SKM-1 treated with dmso at 0.1 percent for 144 hours (cell line): ENCODE results near the gene DIP2C.
"Not testable (repeated sequence)": the region's sequence is repeated elsewhere in the genome, so short reads cannot be mapped to it uniquely, and the experiment has no call there.

Experiments
- DNase-seq: peaks from one replicate; lab custom pipeline; 2025; ENCODE audit not compliant: unreplicated experiment; lab: John Stamatoyannopoulos, UW

DIP2C gene

DNA sequence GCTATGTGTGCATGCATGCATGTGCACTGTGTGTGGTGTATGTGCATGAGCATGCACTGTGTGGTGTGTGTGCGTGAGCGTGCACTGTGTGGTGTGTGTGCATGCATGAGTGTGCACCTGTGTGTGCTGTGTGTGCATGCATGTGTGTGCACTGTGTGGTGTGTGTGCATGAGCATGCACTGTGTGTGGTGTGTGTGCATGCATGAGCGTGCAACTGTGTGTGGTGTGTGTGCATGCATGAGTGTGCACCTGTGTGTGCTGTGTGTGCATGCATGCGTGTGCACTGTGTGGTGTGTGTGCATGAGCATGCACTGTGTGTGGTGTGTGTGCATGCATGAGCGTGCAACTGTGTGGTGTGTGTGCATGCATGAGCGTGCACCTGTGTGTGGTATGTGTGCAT lies 10.7 kb upstream of the DIP2C start:
- DNase-seq = not testable (repeated sequence)

DNA sequence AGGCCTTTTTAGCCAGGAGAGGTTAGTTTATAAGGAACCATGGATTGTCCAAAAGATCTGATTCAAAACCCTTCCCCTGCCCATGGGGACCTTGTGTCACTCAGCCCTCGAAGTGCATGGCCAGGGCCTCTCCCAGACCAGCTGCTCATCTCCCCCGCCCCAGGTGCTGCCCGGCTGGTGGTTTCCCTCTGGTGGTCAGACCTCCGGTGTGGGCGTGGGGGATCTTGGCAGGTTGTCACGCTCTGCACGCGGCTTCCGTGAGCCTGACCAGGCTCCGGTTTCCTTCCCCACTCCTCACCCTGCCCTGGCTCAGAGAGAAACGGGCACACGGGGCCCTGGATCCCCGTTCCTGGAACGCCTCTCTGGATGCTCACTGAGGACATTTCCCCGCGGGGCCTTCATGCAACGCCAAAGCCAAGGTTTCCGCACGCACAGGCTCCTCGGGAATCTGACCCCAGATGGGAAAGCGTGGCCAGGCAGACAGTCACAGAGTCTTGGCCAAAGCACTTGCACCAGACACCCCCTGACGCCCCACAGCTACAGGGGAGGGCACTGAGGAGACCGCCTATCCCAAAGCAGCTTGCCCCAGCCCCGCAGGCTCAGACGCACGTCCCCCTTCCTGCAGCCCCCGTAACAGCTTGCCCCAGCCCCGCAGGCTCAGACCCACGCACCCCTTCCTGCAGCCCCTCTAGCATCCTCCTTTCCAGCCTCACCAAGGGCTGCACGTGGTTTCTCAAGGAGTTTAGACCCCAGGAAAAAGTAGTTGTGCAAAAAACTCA lies 7.8 kb upstream of the DIP2C start:
- no peak for DNase-seq

DNA sequence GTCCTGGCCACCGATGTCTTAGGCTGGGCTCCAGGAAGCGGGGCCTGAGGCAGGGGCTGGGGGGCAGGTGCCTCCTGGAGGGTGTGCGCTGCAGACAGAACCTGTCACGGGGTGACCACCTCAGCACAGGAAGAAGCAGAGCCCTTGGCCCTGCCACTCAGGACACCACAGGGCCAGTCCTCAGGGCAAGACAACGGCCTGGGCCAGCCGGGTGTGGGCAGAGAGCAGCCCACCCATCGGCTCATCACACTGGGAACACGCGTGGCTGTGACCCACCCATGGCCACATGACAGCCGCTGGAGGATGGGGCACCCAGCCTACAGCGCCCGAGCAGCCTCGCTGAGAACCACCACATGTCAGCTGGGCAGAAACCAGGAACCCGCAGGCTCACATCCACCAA lies 5.9 kb upstream of the DIP2C start:
- DNase-seq = no peak

DNA sequence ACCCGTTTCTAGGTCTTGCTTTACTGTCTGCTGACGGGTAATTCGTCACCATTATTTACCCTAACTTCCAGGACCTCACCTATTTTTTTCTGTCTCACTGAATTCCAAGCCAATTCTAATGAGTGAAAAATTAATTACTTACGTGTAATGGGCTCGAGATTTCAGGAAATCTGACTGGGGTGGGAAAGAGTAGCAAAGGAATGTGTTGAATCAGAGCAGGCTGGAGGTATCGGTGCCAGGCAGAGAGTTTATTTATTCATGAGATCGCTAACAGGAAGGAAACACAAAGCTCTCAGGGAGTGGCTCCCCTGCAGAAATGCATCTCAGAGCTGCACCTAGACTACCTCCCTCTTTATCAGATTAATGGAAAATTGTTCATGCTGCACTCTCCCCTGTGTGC lies 4.0 kb upstream of the DIP2C start:
- DNase-seq = no peak

DNA sequence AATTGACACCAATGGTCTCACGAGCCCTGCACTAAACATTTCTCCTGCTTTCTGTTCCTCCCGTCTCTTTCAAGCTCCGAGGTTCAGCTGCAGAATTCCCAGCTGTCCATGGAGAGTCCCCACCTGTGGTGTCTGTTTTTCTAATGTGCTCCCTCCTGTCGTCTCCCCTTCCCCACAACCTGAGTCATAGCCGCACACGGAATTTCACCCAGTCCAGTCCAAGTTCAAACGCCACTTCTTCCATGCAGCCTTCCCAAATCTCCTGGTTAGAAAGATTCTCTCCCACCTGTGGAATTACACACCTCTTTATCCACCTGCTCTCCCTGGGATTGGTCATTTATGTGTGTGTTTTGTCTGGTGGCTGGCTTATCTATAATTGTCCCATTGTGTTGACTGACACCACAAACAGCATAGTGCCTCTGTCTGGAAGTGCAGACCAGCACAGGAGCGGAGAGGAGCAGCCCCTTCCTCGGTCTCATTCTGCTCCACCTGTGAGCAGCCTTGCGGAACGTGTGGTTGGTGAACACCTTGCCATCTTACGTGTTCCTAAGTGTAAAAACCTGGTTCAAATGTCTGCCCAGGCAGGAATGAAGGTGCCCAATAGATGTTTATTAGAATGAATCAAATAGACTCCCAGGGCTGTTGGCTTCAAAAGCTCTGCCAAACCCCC lies 3.3 kb upstream of the DIP2C start:
- DNase-seq = no peak

DNA sequence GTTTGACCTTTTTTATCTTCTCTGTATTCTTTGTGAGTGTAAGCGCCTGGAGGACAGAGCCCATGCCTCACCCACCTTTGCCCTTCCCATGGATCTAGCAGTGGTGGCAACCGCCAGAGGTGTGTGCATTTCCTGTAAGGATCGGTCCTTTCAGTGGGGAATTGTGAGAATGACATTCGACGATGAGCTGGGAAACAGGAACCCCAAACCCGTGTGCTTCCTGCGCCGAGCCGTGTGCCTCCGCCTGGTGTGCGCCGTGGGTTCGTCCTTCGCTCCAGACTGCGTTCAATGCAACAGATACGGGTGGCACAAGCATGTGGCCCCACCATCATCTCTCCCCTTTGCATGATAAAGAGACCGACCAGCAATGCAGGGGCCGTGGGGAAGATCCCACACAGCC lies 1.7 kb upstream of the DIP2C start:
- no peak for DNase-seq

DNA sequence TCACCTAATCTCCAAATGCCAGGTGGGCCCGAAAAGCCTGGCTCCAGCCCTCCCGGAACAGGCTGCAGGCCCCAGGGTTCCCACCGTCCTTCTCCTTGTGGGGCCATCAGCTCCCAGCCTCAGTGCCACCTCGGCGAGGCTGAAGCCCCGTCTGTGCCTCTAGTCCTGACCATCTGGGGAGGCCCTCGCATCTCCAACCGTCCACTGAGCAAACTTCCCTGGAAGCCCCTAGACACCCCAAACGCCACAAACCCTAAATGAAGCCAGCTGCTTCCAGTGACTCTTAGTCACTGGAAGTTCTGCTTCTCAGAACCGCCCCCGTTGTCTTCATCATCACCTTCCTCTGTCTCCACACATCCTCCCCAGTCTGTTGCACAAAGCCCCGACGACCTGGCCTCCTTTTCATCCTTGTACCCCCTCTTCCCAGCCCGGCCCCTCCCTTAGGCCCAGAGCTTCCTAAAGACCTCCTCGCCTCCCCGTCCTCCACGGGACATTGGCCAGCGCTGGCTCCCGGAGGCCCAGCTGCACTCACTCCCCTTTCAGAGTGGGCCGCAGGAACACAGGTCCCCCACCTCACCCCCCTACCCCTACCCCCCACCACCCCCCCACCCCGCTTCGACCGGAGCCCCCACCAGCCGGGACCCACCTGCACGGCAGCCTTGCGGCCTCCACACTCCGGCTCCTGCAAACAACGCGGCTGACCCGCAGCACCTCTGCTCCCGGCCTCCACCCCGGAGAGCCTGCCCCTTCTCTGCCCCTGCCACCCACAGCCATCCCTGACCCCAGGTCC lies 1.1 kb upstream of the DIP2C start:
- no peak for DNase-seq

DNA sequence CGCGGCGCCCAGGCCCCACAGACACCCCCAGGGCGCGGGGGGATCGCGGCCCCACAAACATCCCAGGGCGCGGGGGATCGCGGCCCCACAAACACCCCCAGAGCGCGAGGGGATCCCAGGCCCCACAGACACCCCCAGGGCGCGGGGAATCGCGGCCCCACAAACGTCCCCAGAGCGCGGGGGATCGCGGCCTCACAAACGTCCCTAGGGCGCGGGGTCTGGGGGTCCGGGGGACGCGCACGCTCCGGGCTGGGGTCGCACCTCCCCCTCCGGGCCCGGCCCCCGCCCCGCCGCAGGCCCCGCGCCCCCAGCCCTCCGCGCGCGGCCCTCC lies 382 bp downstream of the DIP2C start:
- DNase-seq = no peak

DNA sequence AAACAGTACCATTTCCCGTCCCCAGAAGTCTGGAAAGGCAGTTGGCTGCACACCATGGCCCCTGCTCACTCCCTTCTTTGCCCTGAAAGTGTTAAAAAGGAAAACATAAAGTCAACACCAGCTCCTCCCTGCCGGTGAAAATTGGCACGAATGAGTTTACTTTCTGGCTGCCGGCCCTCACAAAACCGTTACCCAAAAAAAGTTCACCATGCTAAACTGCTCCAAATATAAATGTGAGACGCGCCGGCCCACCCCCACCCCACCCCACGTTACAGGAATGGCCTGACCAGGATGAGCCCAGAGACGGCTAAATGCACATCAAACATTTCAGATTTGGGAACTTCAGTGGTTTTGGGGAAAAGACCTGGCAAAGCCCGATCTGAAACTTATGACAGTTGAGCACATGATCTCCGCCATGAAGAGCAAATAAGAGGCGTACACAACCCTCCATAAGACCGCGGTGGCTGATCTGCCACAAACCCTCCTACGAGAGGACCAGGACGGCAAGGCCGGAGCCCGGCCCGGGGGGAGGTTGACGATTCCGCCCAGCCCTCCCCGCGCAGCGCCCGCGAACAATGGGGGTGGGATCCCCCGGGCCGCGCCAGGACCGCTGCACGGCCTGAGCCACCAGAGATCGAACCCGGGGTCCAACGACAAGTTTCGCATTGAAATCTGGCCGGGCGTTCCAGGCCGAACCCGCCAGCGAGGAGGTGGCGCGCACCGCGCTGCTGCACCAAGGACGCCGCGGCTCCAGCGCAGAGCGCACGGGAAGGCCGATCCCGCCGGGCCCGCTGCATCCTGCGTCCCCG lies 952 bp downstream of the DIP2C start:
- no peak for DNase-seq

DNA sequence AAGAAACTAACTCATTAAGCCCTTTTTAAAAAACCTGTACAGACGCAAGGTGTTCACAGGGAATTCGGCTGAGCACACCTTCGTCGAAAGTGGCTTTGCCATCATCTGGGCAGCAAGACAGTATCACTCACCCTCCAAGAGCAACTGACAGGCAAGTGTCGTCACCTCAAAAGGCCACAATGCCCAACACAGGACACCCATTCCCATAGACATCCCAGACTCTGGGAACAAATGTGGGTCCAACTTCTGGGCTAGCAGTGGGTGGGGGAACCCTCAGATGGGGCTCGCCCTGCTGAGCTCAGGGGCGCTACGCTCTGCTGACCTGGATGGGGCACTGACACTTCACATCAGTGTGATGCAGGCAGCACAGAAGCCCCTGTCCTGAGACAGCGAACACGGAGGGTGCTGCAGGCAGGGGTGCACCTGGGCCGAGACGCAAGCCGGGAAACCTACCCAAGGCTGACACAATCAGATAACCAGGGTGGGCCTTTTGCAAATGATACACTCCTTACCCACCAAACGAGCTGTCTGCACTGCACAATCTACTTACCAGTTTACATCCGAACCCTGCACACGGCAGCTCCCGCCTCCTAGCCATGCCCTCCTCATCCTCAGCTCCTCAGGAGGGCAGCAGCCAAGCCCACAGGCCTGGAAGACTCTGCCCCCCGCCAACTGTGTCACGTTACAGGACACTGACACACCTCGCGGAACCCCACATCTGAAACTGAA lies 1.7 kb downstream of the DIP2C start:
- no peak for DNase-seq

DNA sequence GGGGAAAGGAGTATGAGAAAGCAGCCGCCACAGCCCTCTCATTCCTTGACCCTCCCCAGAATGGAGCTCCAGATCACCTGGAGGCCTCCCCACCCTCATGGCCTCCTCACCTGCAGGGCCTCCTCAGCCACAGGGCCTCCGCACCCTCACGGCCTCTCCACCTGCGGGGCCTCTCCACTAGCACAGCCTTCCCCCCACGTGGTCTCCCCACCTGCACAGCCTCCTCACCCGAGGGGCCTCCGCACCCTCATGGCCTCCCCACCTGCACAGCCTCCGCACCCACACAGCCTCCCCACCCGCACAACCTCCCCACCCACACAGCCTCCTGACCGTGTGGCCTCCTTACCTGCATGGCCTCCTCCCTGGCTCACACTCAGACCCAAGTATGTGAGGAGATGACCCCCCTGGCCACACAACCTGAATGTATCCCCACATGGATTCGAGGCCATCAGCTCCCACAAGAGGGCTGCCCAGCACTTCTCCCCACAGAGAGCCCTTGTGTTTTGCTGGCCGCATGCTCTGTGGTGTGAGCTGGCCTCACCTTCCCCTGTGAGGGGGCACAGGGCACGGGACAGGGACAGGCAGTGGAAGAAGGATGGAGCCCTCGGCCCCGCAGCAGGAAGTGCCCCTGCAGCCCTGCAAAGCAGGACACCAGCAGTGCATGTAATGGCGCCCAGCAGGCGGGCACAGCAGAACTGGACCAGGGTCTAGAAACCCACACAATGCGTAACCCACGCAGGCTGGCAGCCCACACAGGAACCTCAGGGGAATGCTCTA lies 3.1 kb downstream of the DIP2C start:
- DNase-seq = no peak

DNA sequence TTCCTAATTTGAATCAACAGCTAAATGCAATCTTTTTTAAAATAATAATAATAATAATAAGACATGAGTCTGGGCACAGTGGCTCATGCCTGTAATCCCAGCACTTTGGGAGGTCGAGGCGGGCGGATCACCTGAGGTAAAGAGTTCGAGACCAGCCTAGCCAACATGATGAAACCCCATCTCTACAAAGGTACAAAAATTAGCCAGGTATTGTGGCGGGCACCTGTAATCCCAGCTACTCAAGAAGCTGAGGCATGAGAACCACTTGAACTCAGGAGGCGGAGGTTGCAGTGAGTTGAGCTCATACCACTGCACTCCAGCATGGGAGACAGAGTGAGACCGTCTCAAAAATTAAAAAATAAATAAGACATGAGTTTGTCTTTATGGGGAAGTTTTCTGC lies 3.9 kb downstream of the DIP2C start:
- no peak for DNase-seq

DNA sequence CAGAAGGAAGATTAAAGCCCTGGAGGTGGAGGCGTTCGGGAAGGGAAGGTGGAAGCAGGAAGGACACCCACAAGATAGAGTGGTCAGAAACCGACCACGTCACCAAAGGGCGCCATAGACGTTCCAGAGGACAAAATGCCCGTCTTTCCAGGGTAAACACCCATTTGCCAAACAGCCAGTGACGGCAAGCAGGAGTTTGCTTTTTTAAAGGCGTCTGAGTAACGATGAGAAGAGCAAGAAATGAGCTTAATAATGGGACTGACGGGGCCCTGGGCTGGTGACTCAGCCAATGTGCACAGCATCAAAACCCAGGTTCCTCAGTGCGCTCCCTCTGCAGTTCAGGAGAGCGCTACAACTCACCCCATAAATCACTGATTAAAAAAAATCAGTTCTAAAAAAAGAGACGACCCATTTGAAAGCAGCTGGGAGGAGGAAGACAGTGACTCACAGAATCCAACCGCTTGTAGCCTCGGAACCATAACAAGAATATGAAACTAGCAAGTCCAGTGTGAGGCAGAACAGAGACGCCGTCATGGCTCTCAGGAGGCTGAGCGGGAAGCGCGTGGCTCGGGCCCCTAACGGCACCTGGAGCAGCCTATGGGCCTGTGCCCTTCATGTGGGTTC lies 5.9 kb downstream of the DIP2C start:
- DNase-seq = no peak

DNA sequence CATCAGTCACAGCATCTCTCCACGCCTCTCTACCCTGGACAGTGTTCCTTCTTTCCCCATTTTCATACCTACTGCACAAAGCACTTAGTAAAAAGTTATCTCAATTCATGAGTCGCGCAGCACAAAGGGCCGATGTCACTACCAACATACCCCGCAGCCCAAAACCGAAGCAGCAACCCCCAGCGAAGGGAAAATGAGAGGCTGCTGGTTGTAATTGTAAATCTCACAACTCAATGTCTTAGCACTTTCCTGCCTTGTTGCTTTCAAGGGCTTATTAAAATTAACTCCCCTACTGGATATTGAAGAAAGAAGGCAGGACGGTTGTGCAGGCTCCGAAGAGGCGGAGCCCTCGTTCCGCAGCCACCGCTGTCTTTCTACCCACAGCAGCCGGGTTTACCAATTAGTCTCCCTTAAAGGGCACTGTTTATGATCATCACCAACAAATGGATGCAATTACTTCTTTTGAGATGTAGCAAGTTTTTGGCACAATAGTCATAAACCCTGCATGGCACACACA lies 6.5 kb downstream of the DIP2C start:
- DNase-seq = no peak

DNA sequence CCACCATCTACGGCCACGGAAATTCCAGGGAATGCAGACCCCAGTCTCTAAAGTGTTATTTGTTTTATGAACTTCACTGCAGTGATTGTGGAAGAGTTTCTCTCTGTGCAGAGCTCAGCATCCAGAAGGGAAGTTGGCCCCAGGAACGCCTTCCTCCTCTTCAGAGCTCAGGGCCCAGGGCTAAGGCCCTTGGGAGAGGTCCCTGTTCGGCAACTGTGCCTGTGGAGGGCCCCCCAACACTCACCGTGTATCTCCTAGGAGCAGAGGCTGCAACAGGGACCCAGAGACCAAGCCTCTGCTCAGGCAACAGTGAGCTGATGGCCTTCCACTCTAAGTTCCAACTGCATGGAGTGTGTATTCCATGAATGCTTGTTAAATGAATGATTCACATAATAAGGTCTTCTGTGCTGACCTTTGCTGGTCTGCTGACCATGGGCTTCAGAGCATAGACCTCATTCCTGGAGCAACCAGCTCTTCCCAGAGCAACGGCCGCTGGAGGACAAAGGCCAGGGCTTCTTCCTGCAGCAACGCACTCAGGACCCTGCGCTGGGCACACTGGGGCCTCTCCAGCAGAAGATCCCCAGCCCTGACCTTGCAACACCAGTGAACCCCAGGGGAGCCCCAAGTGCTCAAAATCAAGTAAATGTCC lies 7.7 kb downstream of the DIP2C start:
- DNase-seq = no peak

DNA sequence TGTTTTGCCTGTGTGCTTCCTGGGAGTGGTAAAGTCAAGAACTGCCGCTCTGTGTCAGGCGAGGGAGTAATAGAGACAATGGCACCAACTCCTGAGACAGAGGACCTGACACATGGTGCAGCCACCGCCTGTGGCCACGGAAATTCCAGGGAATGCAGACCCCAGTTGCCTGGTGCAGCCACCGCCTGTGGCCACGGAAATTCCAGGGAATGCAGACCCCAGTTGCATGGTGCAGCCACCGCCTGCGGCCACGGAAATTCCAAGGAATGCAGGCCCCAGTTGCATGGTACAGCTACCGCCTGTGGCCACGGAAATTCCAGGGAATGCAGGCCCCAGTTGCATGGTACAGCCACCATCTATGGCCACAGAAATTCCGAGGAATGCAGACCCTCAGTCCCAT lies 8.7 kb downstream of the DIP2C start:
- DNase-seq = no peak

DNA sequence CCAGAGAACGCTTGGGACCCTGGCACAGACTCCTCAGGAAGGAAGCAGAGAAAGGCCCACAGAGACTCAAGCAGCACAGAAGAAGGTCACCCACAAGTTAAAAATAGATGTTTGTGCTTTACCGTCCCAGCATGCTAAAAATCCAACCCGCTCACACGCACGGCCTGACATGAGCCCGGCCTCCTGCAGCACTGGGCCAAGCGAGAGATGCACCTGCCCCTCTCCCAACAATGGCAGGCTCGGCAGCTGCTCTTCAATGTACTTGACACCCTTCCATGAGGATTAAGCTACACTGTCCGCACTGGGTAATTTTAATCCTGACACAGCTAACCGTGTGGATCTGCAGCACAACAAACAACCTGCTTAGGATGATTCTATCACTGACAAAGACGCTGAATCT lies 9.3 kb downstream of the DIP2C start:
- no peak for DNase-seq

DNA sequence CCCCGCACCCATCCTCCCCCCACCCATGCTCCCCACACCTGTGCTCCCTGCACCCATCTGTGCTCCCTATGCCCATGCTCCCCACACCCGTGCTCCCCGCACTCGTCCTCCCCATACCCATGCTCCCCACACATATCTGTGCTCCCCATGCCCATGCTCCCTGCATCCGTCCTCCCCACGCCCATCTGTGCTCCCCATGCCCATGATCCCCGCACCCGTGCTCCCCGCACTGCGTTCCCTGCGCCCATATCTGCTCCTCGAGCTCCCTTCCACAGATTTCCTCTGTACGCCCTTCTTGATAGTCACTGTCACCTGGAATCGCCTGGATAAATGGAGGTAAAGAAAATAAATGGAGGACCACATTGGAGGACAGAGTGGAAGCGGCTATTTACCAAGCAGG lies 9.9 kb downstream of the DIP2C start:
- no peak for DNase-seq

DNA sequence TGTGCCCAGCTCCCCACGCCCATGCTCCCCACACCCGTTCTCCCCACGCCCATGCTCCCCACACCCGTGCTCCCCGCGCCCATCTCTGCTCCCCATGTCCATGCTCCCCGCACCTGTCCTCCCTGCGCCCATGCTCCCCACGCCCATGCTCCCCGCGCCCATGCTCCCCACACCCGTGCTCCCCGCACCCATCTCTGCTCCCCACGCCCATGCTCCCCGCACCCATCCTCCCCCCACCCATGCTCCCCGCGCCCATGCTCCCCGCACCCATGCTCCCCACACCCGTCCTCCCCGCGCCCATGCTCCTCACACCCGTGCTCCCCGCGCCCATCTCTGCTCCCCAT lies 10.8 kb downstream of the DIP2C start:
- DNase-seq = not testable (repeated sequence)
